Measurements from ENCODE around the gene ALS2CL. TPM values are rescaled to one million over a fixed set of nuclear protein-coding genes. Genes with fewer than 3 reads are reported as not detected.

ALS2CL gene
- total RNA-seq, 4 donors from 2014 or later: 13.0 to 20.1 (median 16.4) TPM

- WGBS, 2 donors: 86 to 87% methylated on average over 13 of the region's 13 CpGs
Measured at GRCh38 chr3:46712191-46713049, 18.9 kb upstream of the ALS2CL start.

GRCh38 chr3:46711760-46712159 is 18.3 kb upstream of the ALS2CL start:
- no peak for DNase-seq (ENCODE audit: low spot score in 2 of 2)
- Histone ChIP-seq H3K4me3 (no peak overlapping the region), H3K27ac (no peak overlapping the region), H3K9me3 (no peaks in the 10 kb centered on the region), H3K27me3 (no peaks in the 10 kb centered on the region), H3K36me3 (no peaks in the 10 kb centered on the region), H3K4me1 (no peaks in the 10 kb centered on the region)
- 85% methylated on average over 7 of the region's 7 CpGs for WGBS, 2 donors
- TF ChIP-seq CTCF (IDR thresholded peaks at IDR 0.05): no peak
- TF ChIP-seq EP300 (IDR thresholded peaks at IDR 0.05): no peak
- TF ChIP-seq POLR2A (IDR thresholded peaks at IDR 0.05): no peak

More at GRCh38 chr3:46712191-46713049, 18.9 kb upstream of the ALS2CL start:
- peaks cover 0 to 5% of the 10 kb centered on the region in 2 donors for H3K27me3 ChIP-seq
- H3K27ac ChIP-seq: no peak overlapping the region
- no peaks in the 10 kb centered on the region for H3K36me3 ChIP-seq
- no peaks in the 10 kb centered on the region for H3K4me1 ChIP-seq
- no peaks in the 10 kb centered on the region for H3K9me3 ChIP-seq
- TF ChIP-seq POLR2A (IDR thresholded peaks at IDR 0.05) (no peak), CTCF (IDR thresholded peaks at IDR 0.05) (no peak), EP300 (IDR thresholded peaks at IDR 0.05) (no peak)
- H3K4me3 ChIP-seq: no peak overlapping the region
- no peak for DNase-seq (ENCODE audit: low spot score in 2 of 2)

- Histone ChIP-seq H3K36me3 (no peaks in the 10 kb centered on the region), H3K4me1 (no peaks in the 10 kb centered on the region), H3K27me3 (no peaks in the 10 kb centered on the region), H3K4me3 (no peak overlapping the region), H3K27ac (no peak overlapping the region), H3K9me3 (no peaks in the 10 kb centered on the region)
- DNase-seq (ENCODE audit: low spot score in 2 of 2): no peak
- 69 to 94% methylated on average over 2 of the region's 2 CpGs for WGBS, 2 donors
- TF ChIP-seq POLR2A (IDR thresholded peaks at IDR 0.05) (no peak), EP300 (IDR thresholded peaks at IDR 0.05) (no peak), CTCF (IDR thresholded peaks at IDR 0.05) (no peak)
Measured at GRCh38 chr3:46711305-46711704, 17.8 kb upstream of the ALS2CL start.

GRCh38 chr3:46710671-46711295 is 17.3 kb upstream of the ALS2CL start:
- no peaks in the 10 kb centered on the region for H3K9me3 ChIP-seq
- H3K4me1 ChIP-seq: no peaks in the 10 kb centered on the region
- no peak for DNase-seq (ENCODE audit: low spot score in 2 of 2)
- H3K4me3 ChIP-seq: no peak overlapping the region
- WGBS, 2 donors: 87 to 94% methylated on average over 6 of the region's 6 CpGs
- H3K27ac ChIP-seq: no peak overlapping the region
- no peak for TF ChIP-seq CTCF (IDR thresholded peaks at IDR 0.05)
- no peak for TF ChIP-seq POLR2A (IDR thresholded peaks at IDR 0.05)
- TF ChIP-seq EP300 (IDR thresholded peaks at IDR 0.05): no peak
- H3K36me3 ChIP-seq: no peaks in the 10 kb centered on the region
- no peaks in the 10 kb centered on the region for H3K27me3 ChIP-seq

- TF ChIP-seq EP300 (IDR thresholded peaks at IDR 0.05): no peak
- Histone ChIP-seq H3K27me3 (no peaks in the 10 kb centered on the region), H3K36me3 (no peaks in the 10 kb centered on the region), H3K9me3 (no peaks in the 10 kb centered on the region), H3K27ac (no peak overlapping the region), H3K4me3 (no peak overlapping the region), H3K4me1 (peaks cover 0 to 1% (median 0%) of the 10 kb centered on the region in 4 donors)
- DNase-seq (ENCODE audit: low spot score in 2 of 2): no peak
- WGBS, 2 donors: 81 to 84% methylated on average over 7 of the region's 7 CpGs
Measured at GRCh38 chr3:46710229-46710628, 16.8 kb upstream of the ALS2CL start.
